ENCODE data around the gene RPH3AL.
"Not testable (repeated sequence)": the region's sequence is repeated elsewhere in the genome, so short reads cannot be mapped to it uniquely, and the experiment has no call there.

The RPH3AL gene

DNA sequence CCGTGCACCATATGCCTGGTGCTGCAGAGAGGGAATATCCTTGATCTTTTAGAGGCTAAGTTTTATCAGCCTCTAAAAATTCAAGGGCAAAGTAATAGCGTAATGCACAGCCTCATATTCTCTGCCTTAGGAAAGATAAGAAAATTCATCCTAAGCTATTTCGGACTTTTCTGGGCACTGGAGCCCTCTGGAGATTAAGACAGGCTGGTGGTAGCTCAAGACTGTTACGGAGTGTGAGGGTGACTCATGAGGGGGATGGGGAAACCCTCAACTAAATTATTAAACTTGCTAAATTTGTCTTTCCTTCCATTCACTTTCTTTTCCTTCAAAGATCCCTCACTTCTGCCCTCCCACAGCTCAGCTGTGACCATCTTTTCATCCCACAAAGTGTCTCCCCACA, 73.3 kb downstream of the RPH3AL start:
- DNase-seq (ENCODE audit: low spot score), result no peak
- TF ChIP-seq, protein P1, sequence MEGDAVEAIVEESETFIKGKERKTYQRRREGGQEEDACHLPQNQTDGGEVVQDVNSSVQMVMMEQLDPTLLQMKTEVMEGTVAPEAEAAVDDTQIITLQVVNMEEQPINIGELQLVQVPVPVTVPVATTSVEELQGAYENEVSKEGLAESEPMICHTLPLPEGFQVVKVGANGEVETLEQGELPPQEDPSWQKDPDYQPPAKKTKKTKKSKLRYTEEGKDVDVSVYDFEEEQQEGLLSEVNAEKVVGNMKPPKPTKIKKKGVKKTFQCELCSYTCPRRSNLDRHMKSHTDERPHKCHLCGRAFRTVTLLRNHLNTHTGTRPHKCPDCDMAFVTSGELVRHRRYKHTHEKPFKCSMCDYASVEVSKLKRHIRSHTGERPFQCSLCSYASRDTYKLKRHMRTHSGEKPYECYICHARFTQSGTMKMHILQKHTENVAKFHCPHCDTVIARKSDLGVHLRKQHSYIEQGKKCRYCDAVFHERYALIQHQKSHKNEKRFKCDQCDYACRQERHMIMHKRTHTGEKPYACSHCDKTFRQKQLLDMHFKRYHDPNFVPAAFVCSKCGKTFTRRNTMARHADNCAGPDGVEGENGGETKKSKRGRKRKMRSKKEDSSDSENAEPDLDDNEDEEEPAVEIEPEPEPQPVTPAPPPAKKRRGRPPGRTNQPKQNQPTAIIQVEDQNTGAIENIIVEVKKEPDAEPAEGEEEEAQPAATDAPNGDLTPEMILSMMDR (IDR thresholded peaks at IDR 0.05; ENCODE audit: extremely low read depth, insufficient read depth, missing control alignments), result no peak
- in situ Hi-C loops (cut with MboI; ENCODE audit: low pct_unique_long_range_greater_than_20kb, low sequenced_read_pairs, unreplicated experiment), result no loop called here

GRCh38 chr17:278676-279059, 73.9 kb downstream of the RPH3AL start:
- in situ Hi-C loops (cut with MboI; ENCODE audit: low pct_unique_long_range_greater_than_20kb, low sequenced_read_pairs, unreplicated experiment), result no loop called here
- TF ChIP-seq, protein P1 (IDR thresholded peaks at IDR 0.05; ENCODE audit: extremely low read depth, insufficient read depth, missing control alignments), result no peak
- no peak for DNase-seq (ENCODE audit: low spot score)

GRCh38 chr17:278055-278675, 74.4 kb downstream of the RPH3AL start:
- TF ChIP-seq, protein P1 (IDR thresholded peaks at IDR 0.05; ENCODE audit: extremely low read depth, insufficient read depth, missing control alignments), result no peak
- DNase-seq (ENCODE audit: low spot score), result no peak
- in situ Hi-C loops (cut with MboI; ENCODE audit: low pct_unique_long_range_greater_than_20kb, low sequenced_read_pairs, unreplicated experiment), result no loop called here

- TF ChIP-seq, protein P1 (IDR thresholded peaks at IDR 0.05; ENCODE audit: extremely low read depth, insufficient read depth, missing control alignments), result no peak
- in situ Hi-C loops (cut with MboI; ENCODE audit: low pct_unique_long_range_greater_than_20kb, low sequenced_read_pairs, unreplicated experiment), result no loop called here
- DNase-seq (ENCODE audit: low spot score), result no peak
Observed at GRCh38 chr17:274902-275301, 77.7 kb downstream of the RPH3AL start.

- TF ChIP-seq, protein P1 (IDR thresholded peaks at IDR 0.05; ENCODE audit: extremely low read depth, insufficient read depth, missing control alignments), result no peak
- DNase-seq (ENCODE audit: low spot score), result no peak
- in situ Hi-C loops (cut with MboI; ENCODE audit: low pct_unique_long_range_greater_than_20kb, low sequenced_read_pairs, unreplicated experiment), result no loop called here
Observed at GRCh38 chr17:273981-274832, 78.4 kb downstream of the RPH3AL start.

DNA sequence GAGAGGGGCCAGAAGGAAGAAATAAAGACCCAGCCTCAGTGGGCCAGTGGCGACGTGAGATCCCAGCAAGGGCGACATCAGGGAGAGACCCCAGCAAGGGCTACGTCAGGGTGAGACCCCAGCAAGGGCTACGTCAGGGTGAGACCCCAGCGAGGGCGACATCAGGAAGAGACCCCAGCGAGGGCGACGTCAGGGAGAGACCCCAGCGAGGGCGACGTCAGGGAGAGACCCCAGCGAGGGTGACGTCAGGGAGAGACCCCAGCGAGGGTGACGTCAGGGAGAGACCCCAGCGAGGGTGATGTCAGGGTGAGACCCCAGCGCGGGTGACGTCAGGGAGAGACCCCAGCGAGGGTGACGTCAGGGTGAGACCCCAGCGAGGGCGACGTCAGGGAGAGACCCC, 79.8 kb downstream of the RPH3AL start:
- DNase-seq (ENCODE audit: low spot score); in situ Hi-C loops (cut with MboI; ENCODE audit: low pct_unique_long_range_greater_than_20kb, low sequenced_read_pairs, unreplicated experiment): not testable (repeated sequence)

DNA sequence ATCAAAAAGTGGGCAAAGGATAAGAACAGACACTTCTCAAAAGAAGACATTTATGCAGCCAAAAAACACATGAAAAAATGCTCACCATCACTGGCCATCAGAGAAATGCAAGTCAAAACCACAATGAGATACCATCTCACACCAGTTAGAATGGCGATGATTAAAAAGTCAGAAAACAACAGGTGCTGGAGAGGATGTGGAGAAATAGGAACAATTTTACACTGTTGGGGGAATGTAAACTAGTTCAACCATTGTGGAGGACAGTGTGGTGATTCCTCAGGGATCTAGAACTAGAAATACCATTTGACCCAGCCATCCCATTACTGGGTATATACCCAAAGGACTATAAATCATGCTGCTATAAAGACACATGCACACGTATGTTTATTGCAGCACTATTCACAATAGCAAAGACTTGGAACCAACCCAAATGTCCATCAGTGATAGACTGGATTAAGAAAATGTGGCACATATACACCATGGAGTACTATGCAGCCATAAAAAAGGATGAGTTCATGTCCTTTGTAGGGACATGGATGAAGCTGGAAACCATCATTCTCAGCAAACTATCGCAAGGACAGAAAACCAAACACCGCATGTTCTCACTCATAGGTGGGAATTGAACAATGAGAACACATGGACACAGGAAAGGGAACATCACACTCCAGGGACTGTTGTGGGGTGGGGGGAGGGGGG, 80.5 kb downstream of the RPH3AL start:
- DNase-seq (ENCODE audit: low spot score); in situ Hi-C loops (cut with MboI; ENCODE audit: low pct_unique_long_range_greater_than_20kb, low sequenced_read_pairs, unreplicated experiment): not testable (repeated sequence)

All from GM13977 (cell line).